ENCODE measurements around the gene CD248.

DNA sequence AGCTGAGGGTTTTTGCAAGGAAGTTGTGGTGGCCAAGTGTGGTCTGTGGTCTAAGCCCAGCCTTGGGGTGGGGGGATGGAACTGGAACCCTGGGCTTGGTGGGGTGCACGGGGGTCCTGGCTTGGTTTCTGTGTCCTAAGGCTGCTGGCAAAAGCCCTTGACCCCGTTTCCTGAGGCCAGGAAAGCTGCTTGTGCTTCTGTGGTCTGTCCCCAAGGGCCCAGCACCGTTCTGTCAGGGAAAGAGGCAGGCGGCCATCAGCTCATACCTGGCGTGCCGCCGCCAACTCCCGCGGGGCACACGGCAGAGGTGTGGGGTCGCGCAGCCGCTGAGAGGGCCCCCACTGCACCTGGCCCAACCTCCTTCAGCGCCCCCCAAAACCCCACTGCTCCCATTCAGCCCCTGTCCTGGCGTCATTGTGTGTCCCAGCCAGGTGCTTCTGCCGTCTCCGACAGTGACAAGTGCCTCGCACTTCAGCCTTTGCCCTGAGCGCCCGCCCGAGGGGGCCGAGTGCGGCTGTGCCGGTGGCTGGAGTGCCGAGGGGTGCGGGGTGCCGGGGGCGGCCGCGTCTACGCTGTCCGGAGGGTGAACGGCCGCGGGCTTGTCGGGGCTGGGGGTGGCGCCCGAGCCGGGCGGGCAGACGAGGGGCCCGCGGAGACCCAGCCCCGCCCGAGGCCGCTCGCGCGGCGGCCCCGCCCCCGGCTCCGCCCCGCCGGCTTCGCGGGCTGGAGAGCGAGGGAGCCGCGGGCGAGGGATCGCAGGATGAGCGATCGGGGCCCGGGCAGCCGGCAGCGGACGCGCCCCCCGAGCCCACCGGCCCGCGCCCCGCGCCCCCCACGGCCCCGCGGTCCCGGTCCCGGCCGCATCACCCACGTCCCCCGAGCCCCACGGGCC is 39.1 kb downstream of the CD248 start, which contains the start of gene CNIH2:
- TF ChIP-seq POLR2A (IDR thresholded peaks at IDR 0.05) (no peak), CTCF (IDR thresholded peaks at IDR 0.05) (no peak), POLR2AphosphoS5 (IDR thresholded peaks at IDR 0.05) (no peak)
